ENCODE data around the gene RRAS2. TPM values are rescaled to one million over a fixed set of nuclear protein-coding genes. Genes with fewer than 3 reads are reported as not detected.
"Not testable (repeated sequence)": the region's sequence is repeated elsewhere in the genome, so short reads cannot be mapped to it uniquely, and the experiment has no call there.

RRAS2 gene
- total and polyA plus RNA-seq, 8 donors, result 9.0 to 21.8 (median 14.8) TPM

DNA sequence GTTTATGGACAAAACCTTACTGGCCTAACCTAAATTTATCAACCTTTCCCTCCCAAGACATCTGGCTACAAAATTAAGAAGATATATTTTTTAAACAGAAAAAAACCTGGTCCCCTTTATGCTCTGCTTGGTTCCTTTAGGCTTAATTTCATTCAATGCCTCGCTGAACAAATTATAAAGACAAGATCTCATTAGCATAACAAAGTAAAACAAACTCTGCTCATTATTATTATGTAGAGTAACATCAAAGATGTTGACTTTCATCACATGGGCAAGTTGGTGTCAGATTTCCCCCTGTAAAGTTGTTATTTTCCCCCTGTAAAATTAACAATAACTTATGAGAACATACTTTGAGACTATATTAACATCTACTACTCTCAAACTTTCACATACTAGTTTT lies 11.0 kb downstream of the RRAS2 start:
- DNase-seq, result no peak
- WGBS, 2 donors, result 93 to 96% methylated on average over 1 of the region's 1 CpG

DNA sequence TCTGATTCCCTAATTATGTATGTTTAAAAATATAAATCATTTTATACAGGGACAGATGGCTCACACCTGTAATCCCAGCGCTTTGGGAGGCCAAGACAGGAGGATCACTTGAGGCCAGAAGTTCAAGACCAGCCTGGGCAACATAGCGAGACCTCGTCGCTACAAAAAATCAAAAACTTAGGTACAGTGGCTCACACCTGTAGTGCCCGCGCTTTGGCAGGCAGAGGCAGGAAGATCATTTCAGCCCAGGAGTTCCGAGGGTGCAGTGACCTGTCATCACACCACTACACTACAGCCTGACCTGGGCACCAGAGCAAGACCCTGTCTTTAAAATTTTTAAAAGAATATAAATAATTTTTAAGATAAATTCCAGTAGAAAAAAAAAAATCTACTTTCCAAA lies 11.5 kb downstream of the RRAS2 start:
- no peak overlapping the region for H3K27ac ChIP-seq
- intact Hi-C loops (cut with DNase I), result no loop called here
- no peaks in the 10 kb centered on the region for H3K36me3 ChIP-seq
- FAIRE-seq (no peak), DNase-seq (no peak), ATAC-seq (no peak)
- no peaks in the 10 kb centered on the region for H3K27me3 ChIP-seq
- peaks cover 0 to 5% (median 3%) of the 10 kb centered on the region in 3 donors for H3K4me1 ChIP-seq
- TF ChIP-seq, protein P1, sequence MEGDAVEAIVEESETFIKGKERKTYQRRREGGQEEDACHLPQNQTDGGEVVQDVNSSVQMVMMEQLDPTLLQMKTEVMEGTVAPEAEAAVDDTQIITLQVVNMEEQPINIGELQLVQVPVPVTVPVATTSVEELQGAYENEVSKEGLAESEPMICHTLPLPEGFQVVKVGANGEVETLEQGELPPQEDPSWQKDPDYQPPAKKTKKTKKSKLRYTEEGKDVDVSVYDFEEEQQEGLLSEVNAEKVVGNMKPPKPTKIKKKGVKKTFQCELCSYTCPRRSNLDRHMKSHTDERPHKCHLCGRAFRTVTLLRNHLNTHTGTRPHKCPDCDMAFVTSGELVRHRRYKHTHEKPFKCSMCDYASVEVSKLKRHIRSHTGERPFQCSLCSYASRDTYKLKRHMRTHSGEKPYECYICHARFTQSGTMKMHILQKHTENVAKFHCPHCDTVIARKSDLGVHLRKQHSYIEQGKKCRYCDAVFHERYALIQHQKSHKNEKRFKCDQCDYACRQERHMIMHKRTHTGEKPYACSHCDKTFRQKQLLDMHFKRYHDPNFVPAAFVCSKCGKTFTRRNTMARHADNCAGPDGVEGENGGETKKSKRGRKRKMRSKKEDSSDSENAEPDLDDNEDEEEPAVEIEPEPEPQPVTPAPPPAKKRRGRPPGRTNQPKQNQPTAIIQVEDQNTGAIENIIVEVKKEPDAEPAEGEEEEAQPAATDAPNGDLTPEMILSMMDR (IDR thresholded peaks at IDR 0.05), result no peak
- H3K4me3 ChIP-seq, result no peak overlapping the region
- WGBS, 2 donors, result 97 to 99% methylated on average over 7 of the region's 7 CpGs
- no peaks in the 10 kb centered on the region for H3K9me3 ChIP-seq

More for the DNA sequence above, 11.0 kb downstream of the RRAS2 start:
- no peaks in the 10 kb centered on the region for H3K9me3 ChIP-seq
- no peak for FAIRE-seq
- no peak overlapping the region for H3K4me3 ChIP-seq
- TF ChIP-seq, protein P1 (IDR thresholded peaks at IDR 0.05), result no peak
- no peaks in the 10 kb centered on the region for H3K36me3 ChIP-seq
- H3K27ac ChIP-seq, result no peak overlapping the region
- intact Hi-C loops (cut with DNase I), result no loop called here
- ATAC-seq, result no peak
- no peaks in the 10 kb centered on the region for H3K27me3 ChIP-seq
- peaks cover 0 to 5% (median 3%) of the 10 kb centered on the region in 3 donors for H3K4me1 ChIP-seq

- Histone ChIP-seq H3K36me3 (no peaks in the 10 kb centered on the region), H3K9me3 (no peaks in the 10 kb centered on the region), H3K4me3 (no peak overlapping the region), H3K4me1 (peaks cover 0 to 5% (median 3%) of the 10 kb centered on the region in 3 donors), H3K27me3 (no peaks in the 10 kb centered on the region), H3K27ac (no peak overlapping the region)
- ATAC-seq, result no peak
- WGBS, 2 donors, result 94 to 99% methylated on average over 2 of the region's 2 CpGs
- no peak for DNase-seq
- no peak for FAIRE-seq
- TF ChIP-seq, protein P1 (IDR thresholded peaks at IDR 0.05), result no peak
- intact Hi-C loops (cut with DNase I), result no loop called here
These were observed 12.6 kb downstream of the RRAS2 start for GRCh38 chr11:14346303-14346955.

- no peak for FAIRE-seq
- Histone ChIP-seq H3K4me3 (no peak overlapping the region), H3K36me3 (no peaks in the 10 kb centered on the region), H3K27ac (no peak overlapping the region), H3K4me1 (peaks cover 0 to 5% (median 3%) of the 10 kb centered on the region in 3 donors), H3K27me3 (no peaks in the 10 kb centered on the region), H3K9me3 (no peaks in the 10 kb centered on the region)
- intact Hi-C loops (cut with DNase I), result no loop called here
- no peak for ATAC-seq
- DNase-seq, result no peak
- 58 to 62% methylated on average over 1 of the region's 1 CpG for WGBS, 2 donors
- TF ChIP-seq, protein P1 (IDR thresholded peaks at IDR 0.05), result no peak
These were observed 13.3 kb downstream of the RRAS2 start for GRCh38 chr11:14345668-14346067.

DNA sequence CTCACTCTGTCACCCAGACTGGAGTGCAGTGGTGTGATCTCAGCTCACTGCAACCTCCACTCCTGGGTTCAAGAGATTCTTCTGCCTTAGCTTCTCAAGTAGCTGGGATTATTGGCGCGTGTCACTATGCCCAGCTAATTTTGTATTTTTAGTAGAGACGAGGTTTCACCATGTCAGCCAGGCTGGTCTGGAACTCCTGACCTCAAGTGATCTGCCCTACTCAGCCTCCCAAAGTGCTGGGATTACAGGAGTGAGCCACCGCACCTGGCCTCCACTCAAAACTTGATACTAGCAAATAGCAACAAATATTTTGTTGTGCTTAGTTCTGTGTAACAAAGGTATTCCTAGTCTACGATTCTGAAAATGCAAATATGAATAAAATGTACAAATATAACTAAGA lies 14.0 kb downstream of the RRAS2 start:
- H3K27me3 ChIP-seq; intact Hi-C loops (cut with DNase I); H3K4me1 ChIP-seq; ATAC-seq; H3K27ac ChIP-seq; H3K36me3 ChIP-seq; H3K9me3 ChIP-seq; DNase-seq; H3K4me3 ChIP-seq; FAIRE-seq: not testable (repeated sequence)
- WGBS, 2 donors, result 91 to 92% methylated on average over 5 of the region's 5 CpGs

All from pancreas (tissue), 10 donors.